ENCODE data around the gene ADGRG6. TPM values are rescaled to one million over a fixed set of nuclear protein-coding genes. Genes with fewer than 3 reads are reported as not detected.
"Not testable (repeated sequence)": the region's sequence is repeated elsewhere in the genome, so short reads cannot be mapped to it uniquely, and the experiment has no call there.

ADGRG6 gene
- total RNA-seq, 1 donor from 2014 or later: 0.39 TPM

DNA sequence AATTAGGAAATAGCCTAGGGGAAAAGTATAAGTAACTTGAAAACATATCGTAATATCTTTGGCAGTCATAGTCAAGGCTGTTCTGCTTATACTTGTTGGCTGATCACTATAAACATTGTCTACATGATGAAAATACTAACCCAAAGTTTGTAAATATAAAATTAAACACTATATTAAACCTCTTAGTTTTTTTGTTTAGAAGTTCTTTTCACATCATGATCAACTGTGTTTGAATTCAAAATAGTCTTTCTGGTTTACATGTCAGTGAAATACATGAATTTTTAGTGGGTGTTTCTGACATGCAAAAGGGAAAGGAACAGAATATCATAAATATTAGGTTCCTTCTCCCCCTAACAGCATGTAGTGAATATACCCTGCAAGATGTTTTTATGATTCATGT, 43.5 kb downstream of the ADGRG6 start:
- Mint-ChIP-seq H3K4me3 (no peak overlapping the region), H3K9me3 (no peaks in the 10 kb centered on the region), H3K27ac (no peak overlapping the region), H3K27me3 (ENCODE audit: insufficient read depth, low read depth) (no peaks in the 10 kb centered on the region), H3K4me1 (no peaks in the 10 kb centered on the region), H3K36me3 (no peaks in the 10 kb centered on the region)
- Histone ChIP-seq H3K27ac (no peak overlapping the region), H3K27me3 (no peaks in the 10 kb centered on the region), H3K36me3 (no peaks in the 10 kb centered on the region), H3K79me2 (ENCODE audit: low read depth) (no peaks in the 10 kb centered on the region), H3K4me1 (no peaks in the 10 kb centered on the region), H3F3A (ENCODE audit: low read depth) (no peaks in the 10 kb centered on the region), H2AFZ (replicated peaks) (no peak overlapping the region), H3K9ac (no peak overlapping the region), H3K4me3 (no peak overlapping the region), H3K4me2 (no peak overlapping the region), H3K9me3 (ENCODE audit: low read depth) (no peaks in the 10 kb centered on the region), H4K20me1 (ENCODE audit: low read depth) (no peaks in the 10 kb centered on the region)
- TF ChIP-seq, protein P1, sequence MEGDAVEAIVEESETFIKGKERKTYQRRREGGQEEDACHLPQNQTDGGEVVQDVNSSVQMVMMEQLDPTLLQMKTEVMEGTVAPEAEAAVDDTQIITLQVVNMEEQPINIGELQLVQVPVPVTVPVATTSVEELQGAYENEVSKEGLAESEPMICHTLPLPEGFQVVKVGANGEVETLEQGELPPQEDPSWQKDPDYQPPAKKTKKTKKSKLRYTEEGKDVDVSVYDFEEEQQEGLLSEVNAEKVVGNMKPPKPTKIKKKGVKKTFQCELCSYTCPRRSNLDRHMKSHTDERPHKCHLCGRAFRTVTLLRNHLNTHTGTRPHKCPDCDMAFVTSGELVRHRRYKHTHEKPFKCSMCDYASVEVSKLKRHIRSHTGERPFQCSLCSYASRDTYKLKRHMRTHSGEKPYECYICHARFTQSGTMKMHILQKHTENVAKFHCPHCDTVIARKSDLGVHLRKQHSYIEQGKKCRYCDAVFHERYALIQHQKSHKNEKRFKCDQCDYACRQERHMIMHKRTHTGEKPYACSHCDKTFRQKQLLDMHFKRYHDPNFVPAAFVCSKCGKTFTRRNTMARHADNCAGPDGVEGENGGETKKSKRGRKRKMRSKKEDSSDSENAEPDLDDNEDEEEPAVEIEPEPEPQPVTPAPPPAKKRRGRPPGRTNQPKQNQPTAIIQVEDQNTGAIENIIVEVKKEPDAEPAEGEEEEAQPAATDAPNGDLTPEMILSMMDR (IDR thresholded peaks at IDR 0.05): no peak
- TF ChIP-seq EZH2 (IDR thresholded peaks at IDR 0.05): no peak
- TF ChIP-seq EZH2phosphoT487 (IDR thresholded peaks at IDR 0.05): no peak
- DNase-seq (ENCODE audit: low spot score): no peak

DNA sequence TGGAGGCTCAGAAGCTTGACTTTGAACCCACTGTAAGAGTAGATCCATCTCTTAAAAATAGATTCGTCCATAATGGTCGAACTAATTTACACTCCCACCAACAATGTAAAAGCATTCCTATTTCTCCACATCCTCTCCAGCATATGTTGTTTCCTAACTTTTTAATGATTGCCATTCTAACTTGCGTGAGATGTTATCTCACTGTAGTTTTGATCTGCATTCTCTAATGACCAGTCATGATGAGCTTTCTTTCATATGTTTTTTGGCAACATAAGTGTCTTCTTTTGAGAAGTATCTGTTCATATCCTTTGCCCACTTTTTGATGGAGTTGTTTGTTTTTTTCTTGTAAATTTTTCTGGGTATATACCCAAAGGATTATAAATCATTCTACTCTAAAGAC, 44.4 kb downstream of the ADGRG6 start:
- H3K27me3 Mint-ChIP-seq (ENCODE audit: insufficient read depth, low read depth); H4K20me1 ChIP-seq (ENCODE audit: low read depth); H3K36me3 Mint-ChIP-seq; H3K4me3 ChIP-seq; H3K27ac ChIP-seq; H3K4me1 ChIP-seq; H3K27me3 ChIP-seq; DNase-seq (ENCODE audit: low spot score); H3K79me2 ChIP-seq (ENCODE audit: low read depth); H3K9me3 ChIP-seq (ENCODE audit: low read depth); H3K4me3 Mint-ChIP-seq; H3K36me3 ChIP-seq; H3K27ac Mint-ChIP-seq; H3K4me1 Mint-ChIP-seq; H3K4me2 ChIP-seq; H3K9ac ChIP-seq; H2AFZ ChIP-seq (replicated peaks); H3F3A ChIP-seq (ENCODE audit: low read depth); H3K9me3 Mint-ChIP-seq: not testable (repeated sequence)

DNA sequence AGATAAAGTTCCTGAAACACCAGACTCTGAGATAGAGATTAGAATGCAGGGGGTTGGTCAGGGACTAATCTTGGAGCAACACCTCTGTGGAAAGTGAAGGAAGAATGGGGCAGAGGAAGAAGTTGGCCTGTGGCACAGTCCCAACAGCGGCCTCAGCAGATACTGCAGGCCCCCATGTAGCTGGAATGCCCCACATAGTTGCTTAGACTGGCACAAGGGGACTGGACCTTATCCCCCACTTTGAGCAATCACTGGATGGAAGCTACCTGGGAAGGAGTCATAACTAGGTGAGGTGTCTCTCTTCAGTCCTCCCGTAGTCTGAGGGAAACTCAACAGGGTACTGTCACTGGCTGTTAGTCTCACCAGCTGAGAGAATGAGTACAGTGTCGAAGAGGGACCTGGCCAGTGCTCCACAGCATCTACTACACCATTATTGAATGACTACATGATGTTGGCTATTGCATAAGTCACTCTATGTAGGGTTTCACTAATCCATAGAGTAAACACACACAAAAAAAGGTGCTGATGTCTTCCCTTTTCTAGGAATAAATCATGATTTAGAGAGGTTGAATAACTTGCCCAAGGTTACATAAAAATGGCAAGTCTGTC, 47.5 kb downstream of the ADGRG6 start:
- Mint-ChIP-seq H3K27ac (no peak overlapping the region), H3K4me1 (no peaks in the 10 kb centered on the region), H3K4me3 (no peak overlapping the region), H3K36me3 (no peaks in the 10 kb centered on the region), H3K9me3 (peaks cover 10% of the 10 kb centered on the region), H3K27me3 (ENCODE audit: insufficient read depth, low read depth) (no peaks in the 10 kb centered on the region)
- no peak overlapping the region for H3K27ac ChIP-seq
- no peak for DNase-seq (ENCODE audit: low spot score)
- H4K20me1 ChIP-seq (ENCODE audit: low read depth): no peaks in the 10 kb centered on the region
- H3K36me3 ChIP-seq: no peaks in the 10 kb centered on the region
- no peaks in the 10 kb centered on the region for H3K79me2 ChIP-seq (ENCODE audit: low read depth)
- no peak overlapping the region for H3K4me2 ChIP-seq
- no peak overlapping the region for H2AFZ ChIP-seq (replicated peaks)
- H3K4me1 ChIP-seq: no peaks in the 10 kb centered on the region
- H3K9me3 ChIP-seq (ENCODE audit: low read depth): no peaks in the 10 kb centered on the region
- no peaks in the 10 kb centered on the region for H3F3A ChIP-seq (ENCODE audit: low read depth)
- H3K4me3 ChIP-seq: no peak overlapping the region
- no peaks in the 10 kb centered on the region for H3K27me3 ChIP-seq
- TF ChIP-seq EZH2phosphoT487 (IDR thresholded peaks at IDR 0.05) (no peak), EZH2 (IDR thresholded peaks at IDR 0.05) (no peak)
- TF ChIP-seq, protein P1 (IDR thresholded peaks at IDR 0.05): no peak
- no peak overlapping the region for H3K9ac ChIP-seq

DNA sequence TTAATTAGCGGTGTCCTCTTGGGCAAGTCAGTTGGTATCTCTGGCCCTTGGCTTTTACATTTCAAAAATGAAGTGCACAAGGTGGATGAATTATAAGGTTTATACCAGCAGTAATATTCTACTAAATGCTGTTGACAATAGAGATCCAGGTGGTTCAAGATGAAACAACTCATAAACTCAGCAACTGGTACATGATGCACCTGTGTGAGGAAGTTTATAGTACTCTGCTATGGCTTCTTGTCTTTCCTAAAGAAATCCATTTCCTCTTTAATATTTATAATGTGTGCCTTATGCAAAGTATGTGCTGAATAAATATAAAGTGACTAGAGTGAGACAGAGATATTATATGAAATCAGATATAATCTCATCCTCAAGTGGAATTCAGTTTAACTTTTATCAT, 48.5 kb downstream of the ADGRG6 start:
- no peak overlapping the region for H2AFZ ChIP-seq (replicated peaks)
- H3K9me3 Mint-ChIP-seq: peaks cover 10% of the 10 kb centered on the region
- H3K79me2 ChIP-seq (ENCODE audit: low read depth): no peaks in the 10 kb centered on the region
- H3K27me3 ChIP-seq: no peaks in the 10 kb centered on the region
- no peaks in the 10 kb centered on the region for H3F3A ChIP-seq (ENCODE audit: low read depth)
- H3K4me1 Mint-ChIP-seq: no peaks in the 10 kb centered on the region
- no peak overlapping the region for H3K9ac ChIP-seq
- no peaks in the 10 kb centered on the region for H3K27me3 Mint-ChIP-seq (ENCODE audit: insufficient read depth, low read depth)
- no peaks in the 10 kb centered on the region for H3K9me3 ChIP-seq (ENCODE audit: low read depth)
- no peaks in the 10 kb centered on the region for H3K4me1 ChIP-seq
- no peaks in the 10 kb centered on the region for H3K36me3 ChIP-seq
- no peak overlapping the region for H3K27ac ChIP-seq
- H3K4me3 Mint-ChIP-seq: no peak overlapping the region
- H3K36me3 Mint-ChIP-seq: no peaks in the 10 kb centered on the region
- H3K4me2 ChIP-seq: no peak overlapping the region
- no peaks in the 10 kb centered on the region for H4K20me1 ChIP-seq (ENCODE audit: low read depth)
- DNase-seq (ENCODE audit: low spot score): no peak
- no peak overlapping the region for H3K4me3 ChIP-seq
- H3K27ac Mint-ChIP-seq: no peak overlapping the region
- TF ChIP-seq EZH2phosphoT487 (IDR thresholded peaks at IDR 0.05) (no peak), EZH2 (IDR thresholded peaks at IDR 0.05) (no peak)
- TF ChIP-seq, protein P1 (IDR thresholded peaks at IDR 0.05): no peak
